Dedifferentiated amniotic fluid mesenchymal stem cell (primary cell): Measurements from ENCODE around the gene SLAMF8.

Experiments used
- DNase-seq: peaks from one replicate; pipeline ENCODE4 v3.0.0-alpha.2; 2016; ENCODE audit errors: extremely low spot score

The SLAMF8 gene

GRCh38 chr1:159826441-159827101 is at the start of gene SLAMF8:
Gene SLAMF8 (plus strand): TSS chr1:159826873. CDS start chr1:159826899, 26 bp downstream.
- DNase-seq, result no peak

- DNase-seq, result no peak
These were observed 48.4 kb upstream of the SLAMF8 start for GRCh38 chr1:159778266-159778665.

- DNase-seq, result no peak
These were observed 47.2 kb upstream of the SLAMF8 start for GRCh38 chr1:159779403-159779851.

GRCh38 chr1:159780583-159781582 is 45.8 kb upstream of the SLAMF8 start, which contains the start of gene DUSP23:
Gene DUSP23 (plus strand): TSS chr1:159780962. CDS start chr1:159781101, 139 bp downstream.
- peak; percentile 98 for DNase-seq

- no peak for DNase-seq
These were observed 44.7 kb upstream of the SLAMF8 start for GRCh38 chr1:159781992-159782391.

- DNase-seq, result no peak
These were observed 42.9 kb upstream of the SLAMF8 start for GRCh38 chr1:159783724-159784123.

GRCh38 chr1:159786465-159786864 is 40.2 kb upstream of the SLAMF8 start:
- no peak for DNase-seq

GRCh38 chr1:159786966-159787365 is 39.7 kb upstream of the SLAMF8 start:
- DNase-seq, result no peak

GRCh38 chr1:159790237-159790917 is 36.3 kb upstream of the SLAMF8 start:
- no peak for DNase-seq

- DNase-seq, result no peak
These were observed 35.6 kb upstream of the SLAMF8 start for GRCh38 chr1:159791031-159791430.

- DNase-seq, result no peak
These were observed 35.2 kb upstream of the SLAMF8 start for GRCh38 chr1:159791461-159791860.

GRCh38 chr1:159795534-159795933 is 31.1 kb upstream of the SLAMF8 start:
- DNase-seq, result no peak

GRCh38 chr1:159798893-159799292 is 27.8 kb upstream of the SLAMF8 start:
- peak; percentile 86 for DNase-seq

- DNase-seq, result no peak
These were observed 27.2 kb upstream of the SLAMF8 start for GRCh38 chr1:159799446-159799985.

GRCh38 chr1:159800177-159800930 is 26.3 kb upstream of the SLAMF8 start:
- DNase-seq, result no peak

GRCh38 chr1:159802111-159802510 is 24.6 kb upstream of the SLAMF8 start, which contains the start of gene FCRL6:
Gene FCRL6 (plus strand): TSS chr1:159802360. CDS start chr1:159802425, 65 bp downstream.
- no peak for DNase-seq

GRCh38 chr1:159803956-159804689 is 22.6 kb upstream of the SLAMF8 start:
- no peak for DNase-seq

- DNase-seq, result no peak
These were observed 21.7 kb upstream of the SLAMF8 start for GRCh38 chr1:159804924-159805323.

GRCh38 chr1:159815926-159816325 is 10.7 kb upstream of the SLAMF8 start:
- DNase-seq, result no peak
